Measurements from ENCODE around the gene MALAT1.
"Not testable (repeated sequence)": the region's sequence is repeated elsewhere in the genome, so short reads cannot be mapped to it uniquely, and the experiment has no call there.

DNA sequence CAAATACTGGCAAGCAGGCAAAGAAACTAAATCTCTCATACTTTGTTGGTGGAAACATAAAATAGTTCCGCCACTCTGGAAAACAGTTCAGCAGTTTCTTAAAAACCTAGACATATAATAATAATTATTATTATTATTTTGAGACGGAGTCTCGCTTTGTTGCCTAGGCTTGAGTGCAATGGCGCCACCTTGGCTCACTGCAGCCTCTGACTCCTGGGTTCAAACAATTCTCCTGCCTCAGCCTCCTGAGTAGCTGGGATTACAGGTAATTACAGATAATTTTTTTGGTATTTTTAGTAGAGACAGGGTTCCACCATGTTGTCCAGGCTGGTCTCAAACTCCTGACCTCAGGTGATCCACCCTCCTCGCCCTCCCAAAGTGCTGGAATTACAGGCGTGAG lies 31.5 kb upstream of the MALAT1 start:
- TF ChIP-seq, protein P1, sequence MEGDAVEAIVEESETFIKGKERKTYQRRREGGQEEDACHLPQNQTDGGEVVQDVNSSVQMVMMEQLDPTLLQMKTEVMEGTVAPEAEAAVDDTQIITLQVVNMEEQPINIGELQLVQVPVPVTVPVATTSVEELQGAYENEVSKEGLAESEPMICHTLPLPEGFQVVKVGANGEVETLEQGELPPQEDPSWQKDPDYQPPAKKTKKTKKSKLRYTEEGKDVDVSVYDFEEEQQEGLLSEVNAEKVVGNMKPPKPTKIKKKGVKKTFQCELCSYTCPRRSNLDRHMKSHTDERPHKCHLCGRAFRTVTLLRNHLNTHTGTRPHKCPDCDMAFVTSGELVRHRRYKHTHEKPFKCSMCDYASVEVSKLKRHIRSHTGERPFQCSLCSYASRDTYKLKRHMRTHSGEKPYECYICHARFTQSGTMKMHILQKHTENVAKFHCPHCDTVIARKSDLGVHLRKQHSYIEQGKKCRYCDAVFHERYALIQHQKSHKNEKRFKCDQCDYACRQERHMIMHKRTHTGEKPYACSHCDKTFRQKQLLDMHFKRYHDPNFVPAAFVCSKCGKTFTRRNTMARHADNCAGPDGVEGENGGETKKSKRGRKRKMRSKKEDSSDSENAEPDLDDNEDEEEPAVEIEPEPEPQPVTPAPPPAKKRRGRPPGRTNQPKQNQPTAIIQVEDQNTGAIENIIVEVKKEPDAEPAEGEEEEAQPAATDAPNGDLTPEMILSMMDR (IDR thresholded peaks at IDR 0.05; ENCODE audit: low read length): not testable (repeated sequence)
- not testable (repeated sequence) for TF ChIP-seq EZH2 (IDR thresholded peaks at IDR 0.05; ENCODE audit: borderline replicate concordance, low read length)
